SU-DHL-6 (cell line): ENCODE results near the gene GDI1.
"Not testable (repeated sequence)": the region's sequence is repeated elsewhere in the genome, so short reads cannot be mapped to it uniquely, and the experiment has no call there.

Experiments
- EZH2phosphoT487 ChIP-seq: fragments of 200-600 bp; sonication (generic), shearing (Covaris generic); conservative IDR thresholded peaks from 2 replicates; pipeline ENCODE4 v1.6.1; 2018; ENCODE audit warnings: mild to moderate bottlenecking, antibody characterized with exemption, low read length, moderate library complexity, mixed read lengths
- TF ChIP-seq, protein P1 (sequence below): fragments of 200-600 bp; sonication (generic); IDR thresholded peaks from one replicate; pipeline ENCODE4 v1.5.1; 2017; ENCODE audit warnings: antibody characterized with exemption, mild to moderate bottlenecking, low read length, moderate library complexity; ENCODE audit not compliant: insufficient read depth, poor library complexity, severe bottlenecking

DNA sequence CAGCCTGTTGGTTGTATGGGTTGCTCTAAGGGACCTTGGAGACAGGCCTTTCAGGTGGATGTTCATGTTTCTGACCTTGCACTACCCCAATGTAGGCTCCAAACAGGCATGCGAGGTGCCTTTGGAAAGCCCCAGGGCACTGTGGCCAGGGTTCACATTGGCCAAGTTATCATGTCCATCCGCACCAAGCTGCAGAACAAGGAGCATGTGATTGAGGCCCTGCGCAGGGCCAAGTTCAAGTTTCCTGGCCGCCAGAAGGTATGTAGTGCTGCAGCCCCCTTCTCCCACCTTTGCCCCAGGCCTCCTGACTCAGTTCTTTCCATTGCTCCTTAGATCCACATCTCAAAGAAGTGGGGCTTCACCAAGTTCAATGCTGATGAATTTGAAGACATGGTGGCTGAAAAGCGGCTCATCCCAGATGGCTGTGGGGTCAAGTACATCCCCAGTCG lies 36.6 kb upstream of the GDI1 start:
- TF ChIP-seq EZH2phosphoT487, result not testable (repeated sequence)
- TF ChIP-seq, protein P1, sequence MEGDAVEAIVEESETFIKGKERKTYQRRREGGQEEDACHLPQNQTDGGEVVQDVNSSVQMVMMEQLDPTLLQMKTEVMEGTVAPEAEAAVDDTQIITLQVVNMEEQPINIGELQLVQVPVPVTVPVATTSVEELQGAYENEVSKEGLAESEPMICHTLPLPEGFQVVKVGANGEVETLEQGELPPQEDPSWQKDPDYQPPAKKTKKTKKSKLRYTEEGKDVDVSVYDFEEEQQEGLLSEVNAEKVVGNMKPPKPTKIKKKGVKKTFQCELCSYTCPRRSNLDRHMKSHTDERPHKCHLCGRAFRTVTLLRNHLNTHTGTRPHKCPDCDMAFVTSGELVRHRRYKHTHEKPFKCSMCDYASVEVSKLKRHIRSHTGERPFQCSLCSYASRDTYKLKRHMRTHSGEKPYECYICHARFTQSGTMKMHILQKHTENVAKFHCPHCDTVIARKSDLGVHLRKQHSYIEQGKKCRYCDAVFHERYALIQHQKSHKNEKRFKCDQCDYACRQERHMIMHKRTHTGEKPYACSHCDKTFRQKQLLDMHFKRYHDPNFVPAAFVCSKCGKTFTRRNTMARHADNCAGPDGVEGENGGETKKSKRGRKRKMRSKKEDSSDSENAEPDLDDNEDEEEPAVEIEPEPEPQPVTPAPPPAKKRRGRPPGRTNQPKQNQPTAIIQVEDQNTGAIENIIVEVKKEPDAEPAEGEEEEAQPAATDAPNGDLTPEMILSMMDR, result not testable (repeated sequence)
